K562 (cell line): Measurements from ENCODE around the gene ZKSCAN5. TPM values are rescaled to one million over a fixed set of nuclear protein-coding genes. Genes with fewer than 3 reads are reported as not detected.
A peak's percentile ranks its signal among the peaks of the same experiment; 100 is the strongest.

Experiments used
- CXXC5 ChIP-seq: fragments of 250-450 bp; sonication (Bioruptor Pico); IDR thresholded peaks from 2 replicates; pipeline ENCODE4 v1.8.0; 2022; ENCODE audit warnings: inconsistent platforms, mild to moderate bottlenecking, moderate library complexity
- HNRNPLL ChIP-seq: fragments of 200-400 bp; formaldehyde crosslinking; IDR thresholded peaks from 2 replicates; pipeline ENCODE4 v1.6.1; 2017; ENCODE audit warnings: low read length, low read depth, mild to moderate bottlenecking; ENCODE audit not compliant: poor library complexity, severe bottlenecking
- MTA2 ChIP-seq: fragments of 450-650 bp; IDR thresholded peaks from 2 replicates; pipeline ENCODE4 v1.6.1; 2016; ENCODE audit warnings: low read depth
- MTF1 ChIP-seq: fragments of 250-450 bp; sonication (Bioruptor Pico); IDR thresholded peaks from 2 replicates; pipeline ENCODE4 v1.9.0; 2021; ENCODE audit warnings: moderate library complexity, mild to moderate bottlenecking, inconsistent platforms, borderline replicate concordance
- POLR2AphosphoS2 ChIP-seq: IDR thresholded peaks from 2 replicates; pipeline ENCODE4 v1.6.1; 2012; ENCODE audit warnings: low read length, improper control_type of control experiment
- RB1 ChIP-seq: fragments of 450-650 bp; IDR thresholded peaks from 2 replicates; pipeline ENCODE4 v1.6.1; 2017; ENCODE audit warnings: low read depth, mild to moderate bottlenecking
- RREB1 ChIP-seq: fragments of 250-450 bp; sonication (Bioruptor Pico); IDR thresholded peaks from 2 replicates; pipeline ENCODE4 v1.4.0; 2020
- TARDBP ChIP-seq: fragments of 450-650 bp; IDR thresholded peaks from 2 replicates; pipeline ENCODE4 v1.6.1; 2016
- TCF15 ChIP-seq: fragments of 250-450 bp; sonication (Bioruptor Pico); IDR thresholded peaks from 2 replicates; pipeline ENCODE4 v1.8.0; 2022; ENCODE audit warnings: moderate library complexity, mild to moderate bottlenecking, inconsistent platforms
- ZBTB33 ChIP-seq: sonication (generic); formaldehyde crosslinking; IDR thresholded peaks from 2 replicates; pipeline ENCODE4 v1.8.1; 2023; ENCODE audit warnings: mild to moderate bottlenecking, missing genetic modification reagents
- ZNF512 ChIP-seq: IDR thresholded peaks from 2 replicates; pipeline ENCODE4 v1.6.1; 2016; ENCODE audit warnings: missing genetic modification characterization, missing compliant biosample characterization
- ZNF699 ChIP-seq: fragments of 250-450 bp; sonication (Bioruptor Pico); IDR thresholded peaks from 2 replicates; pipeline ENCODE4 v1.8.0; 2021; ENCODE audit warnings: mild to moderate bottlenecking, moderate library complexity; ENCODE audit not compliant: insufficient replicate concordance
- ZNF75A ChIP-seq: fragments of 450-650 bp; formaldehyde crosslinking; IDR thresholded peaks from 2 replicates; pipeline ENCODE4 v1.4.0; 2020; ENCODE audit warnings: mild to moderate bottlenecking
- polyA plus RNA-seq, 8 experiments: library from polyadenylated mRNA; depleted of rRNA in 4 of 8; stranded (reverse) in 5 of 8; unstranded in 3 of 8; fragments of >200 nt; fragmentation: Nextera tagmentation in 2 of 8; fragmentation: Illumina TruSeq in 1 of 8; extraction: Ambion mirVana in 2 of 8; extraction: Trizol in 1 of 8; gene quantifications; 2 replicates each; pipeline versions ENCODE4 v1.2.1 to v1.2.3, GENCODE V29; 2011 to 2014; ENCODE audit warnings: inconsistent platforms in 1 of 8, missing spikeins in 1 of 8
- total RNA-seq, 7 experiments: library from RNA; depleted of rRNA in 6 of 7; stranded (reverse); fragments of >200 nt in 6 of 7; fragmentation: Illumina TruSeq in 2 of 7; extraction: Trizol in 2 of 7; gene quantifications; 2 replicates each; pipeline versions ENCODE4 v1.2.1 to v1.2.3, GENCODE V29; 2011 to 2021; ENCODE audit warnings: low replicate concordance in 1 of 7
- TF ChIP-seq, protein P1 (sequence below), 2 experiments: fragments of 150-350 bp in 1 of 2; IDR thresholded peaks; 2 replicates each; pipeline ENCODE4 v1.6.1; 2012 to 2016; ENCODE audit warnings: low read depth in 2 of 2, low read length in 2 of 2, mild to moderate bottlenecking in 1 of 2, moderate library complexity in 1 of 2

ZKSCAN5 gene
- total and polyA plus RNA-seq, 9 of the 15 experiments (the other 6 are each of a cell fraction or from before 2014, with no cell fraction given) = 4.2 to 19.0 (median 15.0) TPM

- TF ChIP-seq RREB1 (peak; percentile 70; the same call in 1 of the 2 replicates), ZNF699 (no peak), MTA2 (no peak), ZBTB33 (CRISPR knock-in tag) (no peak), TARDBP (peak; percentile 96), POLR2AphosphoS2 (peak; percentile 73; the same call in 1 of the 2 replicates), ZNF75A (CRISPR knock-in tag) (no peak), TCF15 (CRISPR knock-in tag) (no peak), ZNF512 (no peak), MTF1 (no peak), RB1 (peak; percentile 73; the same call in 1 of the 2 replicates), CXXC5 (CRISPR knock-in tag) (peak; percentile 87), HNRNPLL (peak; percentile 33)
- TF ChIP-seq, protein P1, sequence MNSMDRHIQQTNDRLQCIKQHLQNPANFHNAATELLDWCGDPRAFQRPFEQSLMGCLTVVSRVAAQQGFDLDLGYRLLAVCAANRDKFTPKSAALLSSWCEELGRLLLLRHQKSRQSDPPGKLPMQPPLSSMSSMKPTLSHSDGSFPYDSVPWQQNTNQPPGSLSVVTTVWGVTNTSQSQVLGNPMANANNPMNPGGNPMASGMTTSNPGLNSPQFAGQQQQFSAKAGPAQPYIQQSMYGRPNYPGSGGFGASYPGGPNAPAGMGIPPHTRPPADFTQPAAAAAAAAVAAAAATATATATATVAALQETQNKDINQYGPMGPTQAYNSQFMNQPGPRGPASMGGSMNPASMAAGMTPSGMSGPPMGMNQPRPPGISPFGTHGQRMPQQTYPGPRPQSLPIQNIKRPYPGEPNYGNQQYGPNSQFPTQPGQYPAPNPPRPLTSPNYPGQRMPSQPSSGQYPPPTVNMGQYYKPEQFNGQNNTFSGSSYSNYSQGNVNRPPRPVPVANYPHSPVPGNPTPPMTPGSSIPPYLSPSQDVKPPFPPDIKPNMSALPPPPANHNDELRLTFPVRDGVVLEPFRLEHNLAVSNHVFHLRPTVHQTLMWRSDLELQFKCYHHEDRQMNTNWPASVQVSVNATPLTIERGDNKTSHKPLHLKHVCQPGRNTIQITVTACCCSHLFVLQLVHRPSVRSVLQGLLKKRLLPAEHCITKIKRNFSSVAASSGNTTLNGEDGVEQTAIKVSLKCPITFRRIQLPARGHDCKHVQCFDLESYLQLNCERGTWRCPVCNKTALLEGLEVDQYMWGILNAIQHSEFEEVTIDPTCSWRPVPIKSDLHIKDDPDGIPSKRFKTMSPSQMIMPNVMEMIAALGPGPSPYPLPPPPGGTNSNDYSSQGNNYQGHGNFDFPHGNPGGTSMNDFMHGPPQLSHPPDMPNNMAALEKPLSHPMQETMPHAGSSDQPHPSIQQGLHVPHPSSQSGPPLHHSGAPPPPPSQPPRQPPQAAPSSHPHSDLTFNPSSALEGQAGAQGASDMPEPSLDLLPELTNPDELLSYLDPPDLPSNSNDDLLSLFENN (IDR thresholded peaks at IDR 0.05; ENCODE audit: low read depth in 2 of 2, low read length in 2 of 2) = no peak
Measured at GRCh38 chr7:99551767-99552463, 47.5 kb downstream of the ZKSCAN5 start, which contains the start of gene FAM200A (continued).
